H1 (cell line): ENCODE data around the gene SNTG2. TPM values are rescaled to one million over a fixed set of nuclear protein-coding genes. Genes with fewer than 3 reads are reported as not detected.

Source experiments
- CTCF ChIA-PET: fragments of 300-600 bp; sonication (Branson Sonifier 250); formaldehyde crosslinking; loops from one replicate; lab custom pipeline; 2021; ENCODE audit not compliant: partially characterized antibody; lab: Charles Lee
- POLR2A ChIA-PET: fragments of 300-600 bp; sonication (Branson Sonifier 250); formaldehyde crosslinking; loops from one replicate; lab custom pipeline; 2021; ENCODE audit warnings: inconsistent platforms; ENCODE audit not compliant: partially characterized antibody; lab: Charles Lee
- DNase-seq, 2 experiments: peaks; one replicate each; pipeline versions ENCODE4 v3.0.0 to v3.0.0-alpha.2; 2010 to 2022; ENCODE audit warnings: low spot score in 2 of 2, low read depth in 1 of 2, mixed read lengths in 1 of 2
- FAIRE-seq: peaks from 2 replicates; lab custom pipeline; 2011; peaks lifted over from hg19 to GRCh38; lab: Jason Lieb, UNC
- H2AFZ ChIP-seq: 2 replicates; pipeline ENCODE4 v1.8.1; 2012; ENCODE audit warnings: low read length, inconsistent platforms
- H2AK5ac ChIP-seq: 2 replicates; pipeline ENCODE4 v1.6.1; 2013; ENCODE audit warnings: low read depth, low read length
- H2BK120ac ChIP-seq: replicated peaks from 2 replicates; pipeline ENCODE3; 2013; ENCODE audit warnings: low read depth, low read length, inconsistent platforms
- H2BK12ac ChIP-seq: 2 replicates; pipeline ENCODE4 v1.6.1; 2013; ENCODE audit warnings: low read depth, low read length
- H2BK15ac ChIP-seq: 2 replicates; pipeline ENCODE4 v1.6.1; 2013; ENCODE audit warnings: low read length
- H2BK20ac ChIP-seq: 2 replicates; pipeline ENCODE4 v1.6.1; 2013; ENCODE audit warnings: low read length
- H2BK5ac ChIP-seq: 2 replicates; pipeline ENCODE4 v1.6.1; 2013; ENCODE audit warnings: low read depth, low read length
- H3K14ac ChIP-seq: 2 replicates; pipeline ENCODE4 v1.6.1; 2013; ENCODE audit warnings: inconsistent platforms; ENCODE audit not compliant: insufficient read length
- H3K18ac ChIP-seq: 2 replicates; pipeline ENCODE4 v1.6.1; 2013; ENCODE audit warnings: low read length; ENCODE audit errors: extremely low read depth
- H3K23ac ChIP-seq: 2 replicates; pipeline ENCODE4 v1.6.1; 2013; ENCODE audit warnings: inconsistent platforms; ENCODE audit not compliant: insufficient read length
- H3K23me2 ChIP-seq: 2 replicates; pipeline ENCODE4 v1.6.1; 2013; ENCODE audit warnings: low read depth, low read length
- H3K27ac ChIP-seq: 2 replicates; pipeline ENCODE4 v1.6.1; 2011; ENCODE audit warnings: low read depth, low read length, inconsistent platforms
- H3K27me3 ChIP-seq, 4 experiments: replicated peaks in 1 of 4; 1 replicate in 1 of 4; 2 replicates in 3 of 4; pipeline versions ENCODE4 v1.6.1 to v1.8.1; 2011 to 2013; ENCODE audit warnings: low read length in 3 of 4, mild to moderate bottlenecking in 3 of 4, inconsistent platforms in 2 of 4, mixed read lengths in 2 of 4, moderate library complexity in 1 of 4; ENCODE audit not compliant: control insufficient read depth in 3 of 4, insufficient read depth in 3 of 4; ENCODE audit errors: extremely low read depth in 1 of 4
- H3K36me3 ChIP-seq, 4 experiments: 2 replicates each; pipeline versions ENCODE4 v1.6.1 to v1.8.1; 2011 to 2013; ENCODE audit warnings: mild to moderate bottlenecking in 4 of 4, low read length in 3 of 4, moderate library complexity in 2 of 4, control low read depth in 1 of 4, inconsistent platforms in 1 of 4; ENCODE audit not compliant: insufficient read depth in 4 of 4, control insufficient read depth in 2 of 4
- H3K4ac ChIP-seq: replicated peaks from 2 replicates; pipeline ENCODE3; 2013; ENCODE audit warnings: low read length, low read depth, mixed read lengths, inconsistent platforms; ENCODE audit not compliant: insufficient read length
- H3K4me1 ChIP-seq, 4 experiments: replicated peaks in 1 of 4; 1 replicate in 1 of 4; 2 replicates in 3 of 4; pipeline versions ENCODE4 v1.6.1 to v1.8.1; 2011 to 2013; ENCODE audit warnings: low read length in 3 of 4, inconsistent platforms in 2 of 4, mixed read lengths in 1 of 4; ENCODE audit not compliant: insufficient read depth in 4 of 4, control insufficient read depth in 3 of 4
- H3K4me2 ChIP-seq, 2 experiments: 2 replicates each; pipeline versions ENCODE4 v1.6.1 to v1.8.1; 2011 to 2013; ENCODE audit warnings: low read depth in 2 of 2, low read length in 2 of 2, control low read depth in 1 of 2, inconsistent platforms in 1 of 2, mild to moderate bottlenecking in 1 of 2; ENCODE audit not compliant: insufficient read depth in 1 of 2
- H3K4me3 ChIP-seq, 4 experiments: fragments of 200-600, 300-600 bp in 1 of 4; sonication (generic), shearing (Covaris generic), sonication (Bioruptor Twin) in 1 of 4; 2 replicates each; pipeline versions ENCODE4 v1.5.1 to v1.8.1; 2011 to 2016; ENCODE audit warnings: low read length in 4 of 4, low read depth in 3 of 4, control low read depth in 2 of 4, inconsistent platforms in 2 of 4, mild to moderate bottlenecking in 2 of 4, mixed read lengths in 1 of 4, moderate library complexity in 1 of 4; ENCODE audit not compliant: insufficient read depth in 2 of 4; ENCODE audit errors: extremely low read depth in 1 of 4
- H3K56ac ChIP-seq: replicated peaks from 2 replicates; pipeline ENCODE3; 2013; ENCODE audit warnings: low read depth, mild to moderate bottlenecking, mixed read lengths, low read length, inconsistent platforms; ENCODE audit not compliant: insufficient read length
- H3K79me1 ChIP-seq: 2 replicates; pipeline ENCODE4 v1.6.1; 2013; ENCODE audit warnings: low read depth, low read length, control low read depth
- H3K79me2 ChIP-seq, 2 experiments: 2 replicates each; pipeline versions ENCODE4 v1.6.1 to v1.8.1; 2012 to 2013; ENCODE audit warnings: low read length in 2 of 2, mild to moderate bottlenecking in 2 of 2, inconsistent platforms in 1 of 2; ENCODE audit not compliant: insufficient read depth in 2 of 2, control insufficient read depth in 1 of 2
- H3K9ac ChIP-seq, 4 experiments: replicated peaks in 1 of 4; 1 replicate in 1 of 4; 2 replicates in 3 of 4; pipeline versions ENCODE4 v1.6.1 to v1.8.1; 2011 to 2013; ENCODE audit warnings: low read depth in 3 of 4, low read length in 3 of 4, control low read depth in 2 of 4, mild to moderate bottlenecking in 2 of 4, moderate library complexity in 2 of 4, inconsistent platforms in 1 of 4; ENCODE audit errors: extremely low read depth in 1 of 4
- H3K9me3 ChIP-seq, 2 experiments: 2 replicates each; pipeline versions ENCODE4 v1.6.1 to v1.8.1; 2012 to 2013; ENCODE audit warnings: mild to moderate bottlenecking in 2 of 2, moderate library complexity in 2 of 2, control low read depth in 1 of 2, inconsistent platforms in 1 of 2, low read depth in 1 of 2, low read length in 1 of 2, mixed read lengths in 1 of 2; ENCODE audit not compliant: insufficient read depth in 2 of 2
- H4K20me1 ChIP-seq, 2 experiments: replicated peaks in 1 of 2; 2 replicates each; pipeline versions ENCODE3 to v1.8.1; 2011 to 2013; ENCODE audit warnings: inconsistent platforms in 2 of 2, low read length in 2 of 2, mild to moderate bottlenecking in 1 of 2; ENCODE audit not compliant: insufficient read depth in 2 of 2, control insufficient read depth in 1 of 2
- H4K5ac ChIP-seq: 2 replicates; pipeline ENCODE4 v1.6.1; 2013; ENCODE audit warnings: low read length, low read depth, mixed read lengths, inconsistent platforms; ENCODE audit not compliant: insufficient read length
- H4K8ac ChIP-seq: 2 replicates; pipeline ENCODE4 v1.8.0; 2013; ENCODE audit warnings: mild to moderate bottlenecking, moderate library complexity, low read length, inconsistent platforms; ENCODE audit not compliant: insufficient read depth; ENCODE audit errors: extremely low read depth
- H4K91ac ChIP-seq: replicated peaks from 2 replicates; pipeline ENCODE3; 2013; ENCODE audit warnings: low read length, mixed read lengths, inconsistent platforms; ENCODE audit not compliant: insufficient read length
- CBX5 ChIP-seq: fragments of 300-800, 300-1000 bp; sonication (generic); IDR thresholded peaks from 2 replicates; pipeline ENCODE4 v1.7.1; 2016; ENCODE audit warnings: antibody characterized with exemption, low read length, low read depth
- CEBPB ChIP-seq: IDR thresholded peaks from 2 replicates; pipeline ENCODE4 v1.6.1; 2012; ENCODE audit warnings: low read depth, low read length
- CHD1 ChIP-seq: IDR thresholded peaks from 2 replicates; pipeline ENCODE4 v1.6.1; 2012; ENCODE audit warnings: low read depth, low read length, improper control_type of control experiment
- JUN ChIP-seq: IDR thresholded peaks from 2 replicates; pipeline ENCODE4 v1.6.1; 2011; ENCODE audit warnings: low read depth, mild to moderate bottlenecking, improper control_type of control experiment, low read length
- SAP30 ChIP-seq: fragments of 300-600 bp; sonication (generic); IDR thresholded peaks from 2 replicates; pipeline ENCODE4 v1.7.1; 2012; ENCODE audit warnings: low read length, moderate library complexity, mild to moderate bottlenecking, inconsistent platforms; ENCODE audit not compliant: insufficient read depth, insufficient replicate concordance
- SIN3A ChIP-seq, 2 experiments: IDR thresholded peaks in 1 of 2; conservative IDR thresholded peaks in 1 of 2; 2 replicates each; pipeline ENCODE4 v1.6.1; 2011 to 2012; ENCODE audit warnings: low read length in 2 of 2, improper control_type of control experiment in 1 of 2, low read depth in 1 of 2, mild to moderate bottlenecking in 1 of 2
- SIRT6 ChIP-seq: IDR thresholded peaks from one replicate; pipeline ENCODE4 v1.7.1; 2012; ENCODE audit warnings: low read length, inconsistent platforms
- TCF12 ChIP-seq: IDR thresholded peaks from 2 replicates; pipeline ENCODE4 v1.6.1; 2011; ENCODE audit warnings: low read depth, mild to moderate bottlenecking, low read length
- WGBS, 2 experiments: shearing (Covaris generic) in 1 of 2; methylation state at CpG; one replicate each; pipeline versions ENCODE4 v1.1.6 to v1.1.7; 2013 to 2015; ENCODE audit warnings: low lambda C conversion rate in 2 of 2, mixed read lengths in 2 of 2, inconsistent platforms in 1 of 2, low coverage in 1 of 2, missing lambda C conversion rate in 1 of 2; ENCODE audit not compliant: insufficient replicate concordance in 2 of 2, insufficient coverage in 1 of 2, insufficient read length in 1 of 2; ENCODE audit errors: extremely low coverage in 1 of 2, missing lambda C conversion rate in 1 of 2; 5-methylcytosine and 5-hydroxymethylcytosine counted together
- polyA plus RNA-seq, 7 experiments: library from polyadenylated mRNA; depleted of rRNA in 3 of 7; stranded (reverse) in 5 of 7; unstranded in 2 of 7; fragments of >200 nt in 5 of 7; fragments of 200-250 nt in 2 of 7; gene quantifications; 1 replicate in 5 of 7; 2 replicates in 1 of 7; 4 replicates in 1 of 7; pipeline versions ENCODE4 v1.2.1 to v1.2.3, GENCODE V29; 2011 to 2013; ENCODE audit warnings: missing spikeins in 2 of 7, mixed read lengths in 2 of 7
- total RNA-seq: library from RNA; stranded (reverse); fragmentation: NEBNext Ultra II Directional; extraction: Animal tissue kit (Norgen Biotek cat#: 25700); gene quantifications from 2 replicates; pipeline ENCODE4 v1.2.1, GENCODE V29; 2021

SNTG2 gene
- total and polyA plus RNA-seq, 2 of the 8 experiments (the other 6 are each of a cell fraction or from before 2014, with no cell fraction given) = 6.6 to 18.1 TPM

DNA sequence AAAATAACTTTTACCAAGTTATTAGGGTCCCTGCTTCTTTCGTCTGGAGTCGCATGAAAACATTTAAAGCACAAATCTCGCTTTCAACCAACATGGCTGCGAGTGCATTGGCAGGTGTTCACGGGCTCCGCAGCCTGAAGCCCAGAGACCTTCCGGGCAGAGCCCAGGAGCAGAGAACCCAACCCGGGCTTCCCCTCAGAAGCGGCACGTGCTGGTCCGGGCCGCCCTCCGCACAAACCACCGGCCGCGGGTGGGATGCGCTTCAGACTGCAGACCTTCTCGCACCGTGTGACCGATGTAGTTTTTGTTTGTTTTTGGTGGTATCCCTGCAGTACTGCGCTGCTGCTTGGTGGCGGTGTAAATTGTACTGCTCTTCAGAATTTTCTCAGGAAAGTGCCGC is 357.0 kb downstream of the SNTG2 start:
- POLR2A ChIA-PET = interaction anchor here (0.8 to 1.1 kb wide), 2 partner anchors 8 to 302 kb away, joined by 3 to 4 read pairs; no protein-coding TSS in a partner anchor

More for the DNA sequence above, 357.0 kb downstream of the SNTG2 start:
- H3K9me3 ChIP-seq = no peaks in the 10 kb centered on the region
- WGBS, 2 experiments = 94% methylated on average over 22 of the region's 23 CpGs; no CpG with 5 or more reads in 1 of the 2 experiments
- TF ChIP-seq JUN = no peak
- no peak for TF ChIP-seq CBX5
- no peak for TF ChIP-seq TCF12
- no peak for TF ChIP-seq CEBPB
- TF ChIP-seq CHD1 = no peak
- no peak for TF ChIP-seq SAP30
- no peak for TF ChIP-seq SIRT6
- TF ChIP-seq SIN3A (conservative IDR thresholded peaks at IDR 0.05 in 1 of 2, IDR thresholded peaks at IDR 0.05 in 1 of 2; ENCODE audit: low read depth in 1 of 2, low read length in 2 of 2) = no peak
- no peaks in the 10 kb centered on the region for H3K79me1 ChIP-seq
- H3K56ac ChIP-seq = no peak overlapping the region
- no peak overlapping the region for H3K4ac ChIP-seq
- H4K5ac ChIP-seq = no peak overlapping the region
- H4K91ac ChIP-seq = no peak overlapping the region
- peaks cover 0 to 5% of the 10 kb centered on the region in 2 experiments for H4K20me1 ChIP-seq
- no peak overlapping the region for H3K18ac ChIP-seq
- no peak overlapping the region for H3K4me2 ChIP-seq
- no peak overlapping the region for H2BK20ac ChIP-seq
- H3K27ac ChIP-seq = no peak overlapping the region
- H3K23me2 ChIP-seq = peaks cover 3% of the 10 kb centered on the region; the same call in 1 of the 2 replicates
- H2BK5ac ChIP-seq = no peak overlapping the region
- H3K79me2 ChIP-seq = no peaks in the 10 kb centered on the region
- no peaks in the 10 kb centered on the region for H3K36me3 ChIP-seq
- H4K8ac ChIP-seq = no peak overlapping the region
- peak overlapping the region; percentile 4; the same call in 1 of the 2 replicates for H2BK12ac ChIP-seq
- no peak overlapping the region for H2BK15ac ChIP-seq
- H3K4me1 ChIP-seq = peaks cover 0 to 5% (median 2%) of the 10 kb centered on the region in 4 experiments; a peak in 4 of 7 replicates
- no peak overlapping the region for H2BK120ac ChIP-seq
- no peaks in the 10 kb centered on the region for H3K27me3 ChIP-seq
- FAIRE-seq = no peak
- no peak overlapping the region for H3K4me3 ChIP-seq
- no peak overlapping the region for H3K14ac ChIP-seq
- H3K9ac ChIP-seq = no peak overlapping the region
- no peak for DNase-seq
- CTCF ChIA-PET = no interaction called here
- H2AK5ac ChIP-seq = no peak overlapping the region; the same call in 1 of the 2 replicates
- no peak overlapping the region for H2AFZ ChIP-seq
- no peak overlapping the region for H3K23ac ChIP-seq
